IPS-11a (cell line): Measurements from ENCODE around the gene TDP1.
A peak's percentile ranks its signal among the peaks of the same experiment; 100 is the strongest.
"Not testable (repeated sequence)": the region's sequence is repeated elsewhere in the genome, so short reads cannot be mapped to it uniquely, and the experiment has no call there.

Source experiments
- H3K4me3 ChIP-seq: one replicate; pipeline ENCODE4 v1.5.1; 2013; ENCODE audit warnings: low read depth, low read length, control low read depth

TDP1 gene

GRCh38 chr14:90042496-90043252 lies 86.9 kb downstream of the TDP1 start:
- no peak overlapping the region for H3K4me3 ChIP-seq

- H3K4me3 ChIP-seq, result no peak overlapping the region
Observed at GRCh38 chr14:90045616-90046015, 89.9 kb downstream of the TDP1 start.

GRCh38 chr14:90049390-90049789 lies 93.7 kb downstream of the TDP1 start:
- H3K4me3 ChIP-seq, result no peak overlapping the region

- no peak overlapping the region for H3K4me3 ChIP-seq
Observed at GRCh38 chr14:90050271-90050670, 94.5 kb downstream of the TDP1 start.

GRCh38 chr14:90053044-90053443 lies 97.3 kb downstream of the TDP1 start:
- no peak overlapping the region for H3K4me3 ChIP-seq

- no peak overlapping the region for H3K4me3 ChIP-seq
Observed at GRCh38 chr14:90054803-90055202, 99.1 kb downstream of the TDP1 start.

GRCh38 chr14:90056826-90057225 lies 101.1 kb downstream of the TDP1 start:
- no peak overlapping the region for H3K4me3 ChIP-seq

- no peak overlapping the region for H3K4me3 ChIP-seq
Observed at GRCh38 chr14:90058876-90059458, 103.2 kb downstream of the TDP1 start.

- peak overlapping the region; percentile 65 for H3K4me3 ChIP-seq
Observed at GRCh38 chr14:90060312-90060964, 104.7 kb downstream of the TDP1 start.

GRCh38 chr14:90060965-90061684 lies 105.4 kb downstream of the TDP1 start:
- H3K4me3 ChIP-seq, result peak overlapping the region; percentile 65

GRCh38 chr14:90061685-90062126 lies 106.0 kb downstream of the TDP1 start, which contains the start of gene KCNK13:
Gene KCNK13, plus strand, starts transcription at chr14:90061994. Its CDS starts 212 bp downstream, at chr14:90062206.
- H3K4me3 ChIP-seq, result peak within 1 kb of the TSS; percentile 65

- H3K4me3 ChIP-seq, result peak overlapping the region; percentile 48
Observed at GRCh38 chr14:90062127-90062794, 106.5 kb downstream of the TDP1 start.

GRCh38 chr14:90062822-90063539 lies 107.3 kb downstream of the TDP1 start:
- peak overlapping the region; percentile 48 for H3K4me3 ChIP-seq

- no peak overlapping the region for H3K4me3 ChIP-seq
Observed at GRCh38 chr14:90072350-90072749, 116.6 kb downstream of the TDP1 start.

- no peak overlapping the region for H3K4me3 ChIP-seq
Observed at GRCh38 chr14:90079576-90079975, 123.8 kb downstream of the TDP1 start.

GRCh38 chr14:90087433-90087832 lies 131.7 kb downstream of the TDP1 start:
- no peak overlapping the region for H3K4me3 ChIP-seq

GRCh38 chr14:90088176-90088575 lies 132.4 kb downstream of the TDP1 start:
- H3K4me3 ChIP-seq, result no peak overlapping the region

GRCh38 chr14:90089486-90089885 lies 133.8 kb downstream of the TDP1 start:
- H3K4me3 ChIP-seq, result not testable (repeated sequence)

- no peak overlapping the region for H3K4me3 ChIP-seq
Observed at GRCh38 chr14:90091393-90091792, 135.7 kb downstream of the TDP1 start.

- no peak overlapping the region for H3K4me3 ChIP-seq
Observed at GRCh38 chr14:90093942-90094595, 138.3 kb downstream of the TDP1 start.
